ENCODE results near the gene MB.

Gene MB

DNA sequence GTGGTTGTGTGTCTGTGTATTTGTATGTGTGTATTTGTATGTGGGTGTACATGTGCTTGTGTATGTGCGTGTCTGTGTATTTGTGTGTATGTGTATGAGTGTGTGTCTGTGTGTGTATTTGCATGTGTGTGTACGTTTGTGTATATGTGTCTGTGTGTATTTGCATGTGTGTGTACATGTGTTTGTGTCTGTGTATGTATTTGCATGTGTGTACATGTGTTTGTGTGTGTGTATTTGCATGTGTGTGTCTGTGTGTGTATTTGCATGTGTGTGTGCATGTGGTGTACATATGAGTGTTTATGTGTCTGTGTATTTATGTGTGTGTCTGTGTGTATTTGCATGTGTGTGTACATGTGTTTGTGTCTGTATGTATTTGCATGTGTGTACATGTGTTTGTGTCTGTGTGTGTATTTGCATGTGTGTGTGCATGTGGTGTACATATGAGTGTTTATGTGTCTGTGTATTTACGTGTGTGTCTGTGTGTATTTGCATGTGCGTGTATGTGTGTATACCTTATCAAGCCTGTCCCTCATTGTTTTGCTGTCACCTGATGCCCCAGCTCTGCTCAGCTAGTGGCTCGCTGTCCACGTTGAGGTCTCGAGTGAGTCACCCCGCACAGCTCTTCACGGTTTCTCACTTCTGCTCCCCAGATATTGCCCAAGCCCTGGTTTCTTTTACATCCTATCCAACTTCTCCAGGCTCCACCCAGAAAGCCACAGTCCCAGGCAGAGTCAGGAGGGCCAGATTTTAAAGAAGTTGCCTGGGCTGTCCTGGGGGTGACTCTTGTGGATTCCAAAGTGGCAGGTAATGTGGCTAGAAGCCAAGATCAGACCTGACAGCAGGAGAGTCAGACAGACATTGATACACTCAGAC is 15.2 kb downstream of the MB start:
- H3K27me3 ChIP-seq (replicated peaks; ENCODE audit: control insufficient read depth, insufficient read depth, low read length), result no peaks in the 10 kb centered on the region
- no peak overlapping the region for H3K4me3 ChIP-seq (ENCODE audit: low read length)
- no peaks in the 10 kb centered on the region for H3K9me3 ChIP-seq (ENCODE audit: control insufficient read depth, low read length)
- H3K4me1 ChIP-seq (ENCODE audit: control insufficient read depth, insufficient read depth, low read length), result peaks cover 15% of the 10 kb centered on the region
- H3K36me3 ChIP-seq (ENCODE audit: control insufficient read depth, insufficient read depth, low read length, severe bottlenecking), result no peaks in the 10 kb centered on the region
- peak; percentile 69 for DNase-seq (ENCODE audit: low read depth)
- H3K9ac ChIP-seq (ENCODE audit: low read length), result no peak overlapping the region

DNA sequence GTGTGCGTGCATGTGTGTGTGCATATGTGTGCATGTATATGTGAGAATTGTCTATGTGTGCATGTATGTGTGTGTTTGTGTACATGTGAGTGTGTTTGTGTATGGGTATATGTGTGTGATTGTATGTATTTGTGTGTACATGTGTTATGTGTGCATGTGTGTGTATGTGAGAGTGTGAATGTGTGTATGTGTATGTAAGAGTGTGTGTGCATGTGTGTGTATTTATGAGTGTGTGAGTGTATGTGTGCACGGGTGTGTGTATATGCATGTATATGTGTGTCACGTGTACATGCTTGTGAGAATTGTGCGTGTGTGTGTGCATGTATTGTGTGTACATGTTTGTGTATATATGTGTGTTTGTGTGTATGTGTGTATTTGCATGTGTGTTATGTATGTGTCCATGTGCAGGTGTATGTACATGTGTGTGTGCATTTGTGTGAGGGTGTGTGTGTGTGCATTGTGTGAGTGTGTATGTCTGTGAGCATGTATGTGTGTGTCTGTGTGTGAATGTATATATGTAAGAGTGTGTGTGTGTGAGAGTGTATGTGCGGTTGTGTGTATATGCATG is 16.0 kb downstream of the MB start:
- no peak for DNase-seq (ENCODE audit: low read depth)
- Histone ChIP-seq H3K9ac (ENCODE audit: low read length) (no peak overlapping the region), H3K9me3 (ENCODE audit: control insufficient read depth, low read length) (no peaks in the 10 kb centered on the region), H3K4me1 (ENCODE audit: control insufficient read depth, insufficient read depth, low read length) (peaks cover 15% of the 10 kb centered on the region), H3K27me3 (replicated peaks; ENCODE audit: control insufficient read depth, insufficient read depth, low read length) (no peaks in the 10 kb centered on the region), H3K4me3 (ENCODE audit: low read length) (no peak overlapping the region), H3K36me3 (ENCODE audit: control insufficient read depth, insufficient read depth, low read length, severe bottlenecking) (no peaks in the 10 kb centered on the region)

- Histone ChIP-seq H3K4me1 (ENCODE audit: control insufficient read depth, insufficient read depth, low read length) (peaks cover 18% of the 10 kb centered on the region), H3K9ac (ENCODE audit: low read length) (no peak overlapping the region), H3K4me3 (ENCODE audit: low read length) (no peak overlapping the region), H3K36me3 (ENCODE audit: control insufficient read depth, insufficient read depth, low read length, severe bottlenecking) (no peaks in the 10 kb centered on the region), H3K27me3 (replicated peaks; ENCODE audit: control insufficient read depth, insufficient read depth, low read length) (no peaks in the 10 kb centered on the region), H3K9me3 (ENCODE audit: control insufficient read depth, low read length) (no peaks in the 10 kb centered on the region)
- DNase-seq (ENCODE audit: low read depth), result no peak
These were observed 16.7 kb downstream of the MB start for GRCh38 chr22:35600476-35600875.

DNA sequence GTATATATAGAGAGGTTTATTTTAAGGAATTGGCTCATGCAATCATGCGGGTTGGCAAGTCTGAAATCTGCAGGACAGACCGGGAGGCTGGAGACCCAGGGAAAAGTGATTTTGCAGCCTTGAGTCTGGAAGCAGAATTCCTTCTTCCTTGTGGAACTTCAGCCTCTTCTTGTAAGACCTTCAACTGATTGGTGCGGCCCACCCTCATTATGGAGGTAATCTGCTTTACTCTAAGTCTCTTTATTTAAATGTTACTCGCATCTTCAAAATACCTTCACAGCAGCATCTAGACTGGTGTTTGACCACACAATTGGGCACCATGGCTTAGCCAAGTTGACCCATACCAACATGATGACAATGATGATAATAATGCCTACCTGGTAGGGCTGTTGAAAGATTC is 17.8 kb downstream of the MB start:
- H3K4me1 ChIP-seq (ENCODE audit: control insufficient read depth, insufficient read depth, low read length), result peaks cover 12% of the 10 kb centered on the region
- H3K9me3 ChIP-seq (ENCODE audit: control insufficient read depth, low read length), result no peaks in the 10 kb centered on the region
- H3K27me3 ChIP-seq (replicated peaks; ENCODE audit: control insufficient read depth, insufficient read depth, low read length), result no peaks in the 10 kb centered on the region
- DNase-seq (ENCODE audit: low read depth), result no peak
- H3K9ac ChIP-seq (ENCODE audit: low read length), result no peak overlapping the region
- no peak overlapping the region for H3K4me3 ChIP-seq (ENCODE audit: low read length)
- no peaks in the 10 kb centered on the region for H3K36me3 ChIP-seq (ENCODE audit: control insufficient read depth, insufficient read depth, low read length, severe bottlenecking)

DNA sequence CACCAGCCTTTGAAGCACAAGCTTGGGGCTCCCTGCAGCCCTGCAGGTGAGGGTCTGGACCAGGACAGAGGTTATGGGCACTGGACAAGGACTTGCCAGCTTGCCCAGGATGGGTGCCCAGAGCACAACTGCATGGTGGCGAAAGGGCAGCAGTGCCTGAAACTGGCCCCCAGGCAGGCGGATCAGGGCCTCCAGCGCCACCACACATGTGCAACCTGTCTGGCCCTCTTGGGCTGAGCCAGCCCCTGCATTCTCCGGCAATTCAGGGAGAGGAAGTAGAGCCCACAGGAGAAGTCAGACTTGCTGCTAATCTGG is 18.8 kb downstream of the MB start:
- no peak overlapping the region for H3K9ac ChIP-seq (ENCODE audit: low read length)
- no peaks in the 10 kb centered on the region for H3K27me3 ChIP-seq (replicated peaks; ENCODE audit: control insufficient read depth, insufficient read depth, low read length)
- H3K36me3 ChIP-seq (ENCODE audit: control insufficient read depth, insufficient read depth, low read length, severe bottlenecking), result no peaks in the 10 kb centered on the region

DNA sequence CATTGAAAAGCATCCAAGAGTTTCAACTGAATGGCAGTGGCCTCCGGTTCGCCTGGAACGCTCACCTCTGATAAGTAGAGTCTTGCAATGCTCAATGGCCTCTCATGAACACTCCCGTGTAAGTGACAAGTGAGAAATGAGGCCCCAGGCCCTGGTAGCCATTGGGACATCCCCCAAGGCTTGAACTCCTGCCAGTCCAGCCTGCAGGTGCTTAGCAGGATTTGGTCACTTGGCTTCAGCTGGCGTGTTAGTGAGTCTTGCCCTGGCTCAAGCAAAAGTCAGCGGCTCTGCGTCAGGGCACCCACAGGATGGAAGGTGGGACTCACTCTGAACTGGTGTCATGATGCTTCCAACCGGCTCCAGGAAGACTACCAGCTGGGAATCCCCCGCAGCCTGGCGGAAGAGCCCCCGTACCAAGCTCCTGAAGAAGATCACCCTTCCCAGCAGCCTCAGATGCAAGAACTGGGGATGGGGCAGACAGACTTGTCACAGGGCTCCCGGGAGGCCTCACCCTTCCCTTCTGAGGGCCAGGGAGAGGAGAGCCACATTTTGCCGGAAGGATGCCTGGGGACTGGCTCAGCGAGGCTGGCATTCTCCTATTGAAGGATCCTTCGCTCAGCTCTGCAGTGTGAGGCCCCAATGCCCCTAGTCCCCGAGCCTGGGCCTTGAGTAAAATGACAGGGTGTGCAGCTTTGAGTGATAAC is 19.3 kb downstream of the MB start:
- Histone ChIP-seq H3K4me3 (ENCODE audit: low read length) (no peak overlapping the region), H3K36me3 (ENCODE audit: control insufficient read depth, insufficient read depth, low read length, severe bottlenecking) (no peaks in the 10 kb centered on the region), H3K4me1 (ENCODE audit: control insufficient read depth, insufficient read depth, low read length) (peaks cover 12% of the 10 kb centered on the region), H3K27me3 (replicated peaks; ENCODE audit: control insufficient read depth, insufficient read depth, low read length) (no peaks in the 10 kb centered on the region), H3K9me3 (ENCODE audit: control insufficient read depth, low read length) (no peaks in the 10 kb centered on the region), H3K9ac (ENCODE audit: low read length) (no peak overlapping the region)
- no peak for DNase-seq (ENCODE audit: low read depth)

More for the DNA sequence above, 18.8 kb downstream of the MB start:
- DNase-seq (ENCODE audit: low read depth), result no peak
- Histone ChIP-seq H3K4me3 (ENCODE audit: low read length) (no peak overlapping the region), H3K9me3 (ENCODE audit: control insufficient read depth, low read length) (no peaks in the 10 kb centered on the region), H3K4me1 (ENCODE audit: control insufficient read depth, insufficient read depth, low read length) (peaks cover 10% of the 10 kb centered on the region)

DNA sequence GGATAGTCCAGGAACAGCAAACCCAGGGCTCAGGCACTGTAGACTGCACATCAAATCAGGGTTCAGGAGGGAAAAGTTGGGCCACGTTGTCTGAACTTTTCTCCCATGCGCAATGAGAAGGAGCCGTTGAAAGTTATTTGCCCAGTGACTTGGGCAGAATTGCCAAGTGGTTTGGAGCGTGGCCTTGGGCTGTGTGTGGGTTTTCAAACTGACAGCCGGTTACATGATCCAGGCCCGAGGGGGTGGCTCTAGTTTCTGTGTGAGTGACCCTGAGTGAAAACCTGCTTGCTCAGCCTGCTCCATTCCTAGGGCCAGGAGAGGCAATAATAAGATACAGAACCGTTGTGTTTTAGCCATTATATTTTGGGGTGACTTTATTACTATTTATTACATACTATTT is 20.3 kb downstream of the MB start:
- DNase-seq (ENCODE audit: low read depth), result no peak
- Histone ChIP-seq H3K9ac (ENCODE audit: low read length) (no peak overlapping the region), H3K9me3 (ENCODE audit: control insufficient read depth, low read length) (no peaks in the 10 kb centered on the region), H3K27me3 (replicated peaks; ENCODE audit: control insufficient read depth, insufficient read depth, low read length) (no peaks in the 10 kb centered on the region), H3K4me3 (ENCODE audit: low read length) (no peak overlapping the region), H3K36me3 (ENCODE audit: control insufficient read depth, insufficient read depth, low read length, severe bottlenecking) (no peaks in the 10 kb centered on the region), H3K4me1 (ENCODE audit: control insufficient read depth, insufficient read depth, low read length) (peaks cover 14% of the 10 kb centered on the region)

- no peaks in the 10 kb centered on the region for H3K9me3 ChIP-seq (ENCODE audit: control insufficient read depth, low read length)
- no peak overlapping the region for H3K9ac ChIP-seq (ENCODE audit: low read length)
- DNase-seq (ENCODE audit: low read depth), result no peak
- no peaks in the 10 kb centered on the region for H3K36me3 ChIP-seq (ENCODE audit: control insufficient read depth, insufficient read depth, low read length, severe bottlenecking)
- H3K4me3 ChIP-seq (ENCODE audit: low read length), result no peak overlapping the region
- peaks cover 15% of the 10 kb centered on the region for H3K4me1 ChIP-seq (ENCODE audit: control insufficient read depth, insufficient read depth, low read length)
- no peaks in the 10 kb centered on the region for H3K27me3 ChIP-seq (replicated peaks; ENCODE audit: control insufficient read depth, insufficient read depth, low read length)
These were observed 22.4 kb downstream of the MB start for GRCh38 chr22:35594686-35595085.

DNA sequence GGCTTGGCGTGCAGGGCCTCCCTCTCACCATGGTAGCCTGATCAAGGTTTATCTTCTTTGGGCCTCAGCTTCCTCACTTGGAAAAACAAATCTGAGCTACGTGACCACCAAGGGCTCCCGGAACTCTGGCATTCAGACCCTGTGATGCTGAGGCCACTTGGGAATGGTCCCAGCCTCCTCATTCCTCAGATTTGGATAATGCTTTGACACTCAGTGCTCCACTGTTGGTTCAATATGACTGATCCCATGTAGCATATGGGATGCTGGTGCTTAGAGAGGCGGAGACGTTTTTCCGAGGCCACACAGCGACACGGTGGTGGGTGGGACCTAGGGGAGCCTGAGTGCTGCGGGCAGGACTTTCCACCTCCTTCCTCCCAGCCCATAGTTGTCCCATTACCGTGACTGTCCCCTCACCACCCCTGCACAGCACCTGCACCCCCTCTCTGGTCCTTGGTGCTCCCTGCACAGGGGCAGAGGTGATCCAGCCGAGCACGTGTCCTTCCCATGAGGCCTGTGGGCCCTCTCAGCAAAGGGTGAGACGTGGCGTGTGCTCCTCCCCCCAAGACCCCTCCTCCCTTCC is 23.1 kb downstream of the MB start:
- Histone ChIP-seq H3K4me1 (ENCODE audit: control insufficient read depth, insufficient read depth, low read length) (peaks cover 22% of the 10 kb centered on the region), H3K4me3 (ENCODE audit: low read length) (no peak overlapping the region), H3K9ac (ENCODE audit: low read length) (no peak overlapping the region), H3K36me3 (ENCODE audit: control insufficient read depth, insufficient read depth, low read length, severe bottlenecking) (no peaks in the 10 kb centered on the region), H3K9me3 (ENCODE audit: control insufficient read depth, low read length) (no peaks in the 10 kb centered on the region), H3K27me3 (replicated peaks; ENCODE audit: control insufficient read depth, insufficient read depth, low read length) (no peaks in the 10 kb centered on the region)
- no peak for DNase-seq (ENCODE audit: low read depth)

DNA sequence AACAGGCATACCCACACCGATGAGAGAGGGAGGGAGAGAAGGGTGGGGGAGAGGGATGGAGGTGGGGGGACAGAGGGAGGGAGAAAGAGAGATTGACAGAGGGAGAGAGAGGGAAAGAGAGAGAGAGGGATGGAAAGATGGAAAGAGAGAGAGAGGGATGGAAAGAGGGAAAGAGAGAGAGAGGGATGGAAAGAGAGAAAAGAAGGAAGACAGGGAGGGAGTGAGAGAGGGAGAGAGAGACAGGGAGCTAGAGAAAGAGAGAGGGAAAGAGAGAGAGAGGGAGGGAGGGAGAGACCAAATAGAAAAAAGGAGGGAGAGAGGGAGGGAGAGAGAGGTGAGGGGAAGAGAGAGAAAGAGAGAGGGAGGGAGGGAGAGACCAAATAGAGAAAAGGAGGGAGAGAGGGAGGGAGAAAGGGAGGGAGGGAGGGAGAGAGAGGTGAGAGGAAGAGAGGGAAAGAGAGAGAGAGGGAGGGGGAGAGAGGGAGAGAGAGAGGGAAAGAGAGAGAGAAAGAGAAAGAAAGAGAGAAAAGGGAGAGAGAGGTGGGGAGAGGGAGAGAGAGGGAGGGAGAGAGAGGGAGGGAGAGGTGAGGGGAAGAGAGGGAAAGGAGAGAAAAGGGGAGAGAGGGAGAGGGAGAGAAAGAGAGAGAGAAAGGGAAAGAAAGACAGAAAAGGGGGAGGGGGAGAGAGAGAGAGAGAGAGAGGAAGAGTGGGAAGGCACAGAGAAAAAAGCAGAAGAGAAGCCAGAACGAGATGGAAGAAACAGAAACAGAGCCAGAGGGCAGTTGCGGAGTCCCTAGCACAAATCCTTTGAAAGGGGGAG is 23.8 kb downstream of the MB start:
- H3K4me3 ChIP-seq (ENCODE audit: low read length), result no peak overlapping the region
- H3K4me1 ChIP-seq (ENCODE audit: control insufficient read depth, insufficient read depth, low read length), result peaks cover 29% of the 10 kb centered on the region
- no peaks in the 10 kb centered on the region for H3K36me3 ChIP-seq (ENCODE audit: control insufficient read depth, insufficient read depth, low read length, severe bottlenecking)
- no peaks in the 10 kb centered on the region for H3K9me3 ChIP-seq (ENCODE audit: control insufficient read depth, low read length)
- H3K9ac ChIP-seq (ENCODE audit: low read length), result peak overlapping the region; percentile 68
- H3K27me3 ChIP-seq (replicated peaks; ENCODE audit: control insufficient read depth, insufficient read depth, low read length), result no peaks in the 10 kb centered on the region
- no peak for DNase-seq (ENCODE audit: low read depth)

Measured in adipocyte (in vitro differentiated cells).